Fibroblast of peridontal ligament (primary cell): Measurements from ENCODE around the gene LONP2.
A peak's percentile ranks its signal among the peaks of the same experiment; 100 is the strongest.
"Not testable (repeated sequence)": the region's sequence is repeated elsewhere in the genome, so short reads cannot be mapped to it uniquely, and the experiment has no call there.

Experiments used
- DNase-seq: peaks from one replicate; pipeline ENCODE4 v3.0.0-alpha.2; 2010; ENCODE audit errors: extremely low read depth

Gene LONP2

GRCh38 chr16:48393485-48394354 lies 149.6 kb downstream of the LONP2 start:
- peak; percentile 91 for DNase-seq

- no peak for DNase-seq
Observed at GRCh38 chr16:48394355-48394703, 150.2 kb downstream of the LONP2 start.

- DNase-seq: no peak
Observed at GRCh38 chr16:48395375-48395774, 151.3 kb downstream of the LONP2 start.

GRCh38 chr16:48402547-48402946 lies 158.4 kb downstream of the LONP2 start:
- not testable (repeated sequence) for DNase-seq

GRCh38 chr16:48405153-48405552 lies 161.1 kb downstream of the LONP2 start:
- DNase-seq: no peak

GRCh38 chr16:48405907-48406306 lies 161.8 kb downstream of the LONP2 start:
- DNase-seq: no peak
